OCI-LY7 (cell line): Measurements from ENCODE around the gene NACAD.

Source experiments
- CTCF ChIP-seq: fragments of 200-600 bp; sonication (generic); conservative IDR thresholded peaks from 2 replicates; pipeline ENCODE4 v1.5.1; 2014; ENCODE audit warnings: mild to moderate bottlenecking, antibody characterized with exemption, low read length, moderate library complexity, mixed read lengths
- EZH2phosphoT487 ChIP-seq: fragments of 200-600 bp; sonication (generic); IDR thresholded peaks from 2 replicates; pipeline ENCODE4 v1.6.1; 2018; ENCODE audit warnings: low read depth, borderline replicate concordance, mild to moderate bottlenecking, mixed run types, antibody characterized with exemption, low read length, moderate library complexity, mixed read lengths

- no peak for TF ChIP-seq CTCF
- no peak for TF ChIP-seq EZH2phosphoT487
Measured at GRCh38 chr7:45053941-45054340, 34.8 kb downstream of the NACAD start.
